A549 treated with CORT108297 at 1 μM for 4 hours (cell line): Measurements from ENCODE around the gene ZNF683. TPM values are rescaled to one million over a fixed set of nuclear protein-coding genes. Genes with fewer than 3 reads are reported as not detected.

Source experiments
- total RNA-seq: library from RNA; stranded (reverse); fragments of 200-300 nt; extraction: Qiagen RNA extraction; gene quantifications from 5 replicates; pipeline ENCODE4 v1.2.3, GENCODE V29; 2022

The ZNF683 gene
- not detected in 5 replicates for total RNA-seq

DNA sequence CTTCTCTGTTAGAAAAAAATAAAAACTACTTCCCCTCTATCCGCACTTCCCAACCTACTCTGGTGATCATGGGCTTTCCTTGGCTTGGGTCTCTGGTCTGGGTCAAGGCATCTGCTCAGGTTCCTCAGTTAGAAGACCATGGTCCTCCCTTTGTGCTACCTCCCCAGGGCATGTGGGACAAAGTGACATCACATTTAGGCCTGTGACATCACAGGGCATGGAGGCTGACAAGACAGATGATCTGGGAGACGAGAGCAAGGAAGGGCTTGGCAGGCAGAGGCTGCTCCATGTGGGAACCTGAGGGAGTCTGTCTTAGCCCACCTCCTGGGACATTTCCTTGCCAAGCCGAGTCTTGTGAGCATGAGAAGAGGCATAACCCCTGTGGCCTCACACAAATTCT lies at the start of gene ZNF683:
TSS of gene ZNF683 (minus strand) at position 140 of the 400 bp plus-strand sequence. CDS start 4,179 bp downstream, outside the sequence.

GRCh38 chr1:26410706-26411623 lies 38.4 kb upstream of the ZNF683 start, which contains the start of gene LIN28A:
LIN28A (plus strand) TSS chr1:26410817; CDS start chr1:26410892, 75 bp downstream.

DNA sequence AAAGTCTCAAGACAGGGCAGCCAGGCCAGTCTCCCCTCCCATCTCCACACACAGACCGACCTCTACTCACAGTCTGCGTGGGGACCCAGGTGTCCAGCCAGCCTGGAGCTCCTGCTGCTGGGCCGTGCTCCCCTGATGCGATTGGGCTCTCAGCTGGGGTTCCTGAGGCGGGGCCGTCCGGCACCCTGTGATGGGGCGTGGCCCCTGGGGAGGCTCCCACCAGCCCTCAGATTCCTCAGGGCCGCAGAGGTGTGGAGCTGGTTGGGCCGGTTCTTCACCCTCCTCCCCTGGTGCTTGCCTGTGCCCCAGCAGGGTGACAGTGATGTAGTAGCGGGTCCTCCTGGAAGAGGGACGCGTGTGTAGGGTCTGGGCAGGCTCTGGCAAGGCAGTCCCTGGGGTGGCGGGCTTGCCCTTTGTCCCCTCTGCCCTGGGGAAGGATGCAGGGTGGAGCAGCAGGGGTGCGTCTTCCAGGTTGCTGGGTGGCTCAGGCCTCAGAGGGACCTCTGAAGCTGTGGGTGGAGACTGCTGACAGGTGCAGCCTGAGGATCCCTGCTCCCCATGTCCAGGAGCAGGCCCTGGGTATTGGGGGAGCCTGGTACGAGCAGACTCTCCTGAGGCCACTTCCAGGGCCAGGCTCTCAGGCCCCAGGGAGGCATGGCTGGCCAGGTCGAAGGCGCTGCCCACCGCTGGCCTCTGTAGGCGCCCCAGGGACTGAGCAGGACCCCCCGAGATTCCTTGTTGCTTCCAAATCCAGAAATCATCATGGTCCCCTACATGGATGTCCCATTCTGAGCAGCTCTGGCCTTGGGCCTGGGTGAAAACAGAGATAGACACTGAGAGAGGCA lies 18.4 kb downstream of the ZNF683 start, which contains the start of gene CRYBG2:
TSS of gene CRYBG2 (minus strand) at position 155 of the 845 bp plus-strand sequence. CDS start 7,473 bp downstream, outside the sequence.

DNA sequence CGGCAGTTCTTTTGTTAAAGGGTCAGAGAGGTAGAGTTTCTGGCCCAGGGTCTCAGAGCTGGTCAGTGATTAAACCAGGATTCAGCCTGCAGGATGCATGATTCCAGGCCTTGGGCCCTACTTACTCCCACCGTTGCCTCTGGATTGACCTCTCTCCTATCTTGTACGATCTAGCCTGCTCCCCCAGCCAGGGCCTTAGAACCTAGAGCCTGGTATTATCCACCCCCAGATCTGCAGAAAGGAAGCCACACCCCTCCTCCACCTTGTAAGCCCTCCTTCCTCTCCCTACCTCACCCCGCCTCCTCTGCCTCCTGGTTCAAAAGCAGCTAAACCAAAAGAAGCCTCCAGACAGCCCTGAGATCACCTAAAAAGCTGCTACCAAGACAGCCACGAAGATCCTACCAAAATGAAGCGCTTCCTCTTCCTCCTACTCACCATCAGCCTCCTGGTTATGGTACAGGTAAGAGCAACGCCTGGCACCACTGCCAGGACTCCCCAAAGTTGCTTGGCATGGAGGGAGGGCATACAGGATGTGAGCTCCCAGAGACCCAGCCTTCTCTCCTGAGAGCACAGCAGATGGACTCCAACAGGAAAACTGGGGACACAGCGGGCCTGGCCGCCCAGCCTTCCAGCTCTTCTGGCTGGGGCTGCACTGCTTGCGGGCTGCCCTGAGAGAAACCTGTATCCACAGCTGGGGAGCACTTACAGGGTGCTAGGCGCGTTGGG lies 54.8 kb downstream of the ZNF683 start, which contains the start of gene CD52:
TSS of gene CD52 (plus strand) at position 347 of the 726 bp plus-strand sequence. CDS start at position 407, 60 bp downstream.

Other genes with a start within 250 kb of the ZNF683 start
- 0.03 to 0.07 TPM (median 0.07 TPM) in 3 of 5 replicates, not detected in the others for gene FAM110D, start 213.7 kb downstream of the ZNF683 start, total RNA-seq
- gene C1orf232, start 203.8 kb downstream of the ZNF683 start, total RNA-seq = not detected in 5 replicates
- gene ZNF593, start 202.8 kb downstream of the ZNF683 start, total RNA-seq = 48.0 to 76.8 TPM (median 69.5 TPM) in 5 replicates
- 0.09 to 0.47 TPM in 2 of 5 replicates, not detected in the others for gene ZNF593OS, start 200.9 kb downstream of the ZNF683 start, total RNA-seq
- 0.18 to 0.37 TPM (median 0.33 TPM) in 5 replicates for gene CNKSR1, start 195.3 kb downstream of the ZNF683 start, total RNA-seq
- gene CATSPER4, start 182.1 kb downstream of the ZNF683 start, total RNA-seq = not detected in 5 replicates
- 12.2 to 14.6 TPM (median 13.0 TPM) in 5 replicates for gene CEP85, start 138.6 kb downstream of the ZNF683 start, total RNA-seq
- gene SH3BGRL3, start 92.7 kb downstream of the ZNF683 start, total RNA-seq = 108 to 164 TPM (median 157 TPM) in 5 replicates
- gene UBXN11, start 66.1 kb downstream of the ZNF683 start, total RNA-seq = 11.3 to 19.1 TPM (median 18.1 TPM) in 5 replicates
- gene CD52, start 54.8 kb downstream of the ZNF683 start, total RNA-seq = not detected in 5 replicates
- gene CRYBG2, start 18.6 kb downstream of the ZNF683 start, total RNA-seq = 1.2 to 2.6 TPM (median 1.8 TPM) in 5 replicates
- gene LIN28A, start 38.1 kb upstream of the ZNF683 start, total RNA-seq = 0.03 TPM in 1 of 5 replicates, not detected in the others
- gene DHDDS, start 59.6 kb upstream of the ZNF683 start, total RNA-seq = 23.2 to 29.7 TPM (median 23.8 TPM) in 5 replicates
- 328 to 421 TPM (median 343 TPM) in 5 replicates for gene HMGN2, start 99.7 kb upstream of the ZNF683 start, total RNA-seq
- 15.2 to 18.2 TPM (median 16.7 TPM) in 5 replicates for gene RPS6KA1, start 157.0 kb upstream of the ZNF683 start, total RNA-seq